ENCODE measurements around the gene TLE6.

Gene TLE6

GRCh38 chr19:3038214-3038613, 60.9 kb downstream of the TLE6 start:
- peaks cover 14% of the 10 kb centered on the region for H3K27me3 ChIP-seq (ENCODE audit: control insufficient read depth, low read length)
- peaks cover 29% of the 10 kb centered on the region for H3K4me1 ChIP-seq (ENCODE audit: control insufficient read depth, low read length)
- peaks cover 13% of the 10 kb centered on the region; the same call in 1 of the 2 replicates for H3F3A ChIP-seq (ENCODE audit: control insufficient read depth, insufficient read depth)
- no peaks in the 10 kb centered on the region for H4K20me1 ChIP-seq (ENCODE audit: control insufficient read depth, insufficient read depth, low read depth, low read length)
- no peaks in the 10 kb centered on the region for H3K36me3 ChIP-seq (ENCODE audit: control insufficient read depth, low read length)
- no peaks in the 10 kb centered on the region for H3K9me3 ChIP-seq (ENCODE audit: control insufficient read depth, insufficient read depth, low read length)
- H3K4me3 ChIP-seq (ENCODE audit: low read length), result no peak overlapping the region
- no peak overlapping the region for H3K27ac ChIP-seq (ENCODE audit: low read depth, low read length)
- TF ChIP-seq EZH2phosphoT487 (IDR thresholded peaks at IDR 0.05; ENCODE audit: borderline replicate concordance, low read length) (no peak), CTCF (IDR thresholded peaks at IDR 0.05; ENCODE audit: low read depth, low read length, poor library complexity, severe bottlenecking) (no peak)
- no peaks in the 10 kb centered on the region for H3K9me2 ChIP-seq (replicated peaks; ENCODE audit: control insufficient read depth, low read length)
- H3K79me2 ChIP-seq (ENCODE audit: control insufficient read depth, low read length), result no peaks in the 10 kb centered on the region
- H3K4me2 ChIP-seq (ENCODE audit: low read length), result no peak overlapping the region

- peaks cover 29% of the 10 kb centered on the region for H3K4me1 ChIP-seq (ENCODE audit: control insufficient read depth, low read length)
- H3K27me3 ChIP-seq (ENCODE audit: control insufficient read depth, low read length), result peaks cover 9% of the 10 kb centered on the region
- no peak overlapping the region for H3K4me2 ChIP-seq (ENCODE audit: low read length)
These were observed 61.8 kb downstream of the TLE6 start for GRCh38 chr19:3039125-3039524.

GRCh38 chr19:3039641-3040077, 62.3 kb downstream of the TLE6 start:
- no peaks in the 10 kb centered on the region for H3K79me2 ChIP-seq (ENCODE audit: control insufficient read depth, low read length)
- no peak overlapping the region for H3K4me2 ChIP-seq (ENCODE audit: low read length)
- no peak for TF ChIP-seq CTCF (IDR thresholded peaks at IDR 0.05; ENCODE audit: low read depth, low read length, poor library complexity, severe bottlenecking)
- no peak for TF ChIP-seq EZH2phosphoT487 (IDR thresholded peaks at IDR 0.05; ENCODE audit: borderline replicate concordance, low read length)
- no peak overlapping the region for H3K27ac ChIP-seq (ENCODE audit: low read depth, low read length)
- no peaks in the 10 kb centered on the region for H4K20me1 ChIP-seq (ENCODE audit: control insufficient read depth, insufficient read depth, low read depth, low read length)
- no peaks in the 10 kb centered on the region for H3K9me2 ChIP-seq (replicated peaks; ENCODE audit: control insufficient read depth, low read length)
- no peaks in the 10 kb centered on the region for H3K36me3 ChIP-seq (ENCODE audit: control insufficient read depth, low read length)
- peaks cover 4% of the 10 kb centered on the region for H3K27me3 ChIP-seq (ENCODE audit: control insufficient read depth, low read length)
- H3K4me1 ChIP-seq (ENCODE audit: control insufficient read depth, low read length), result peaks cover 27% of the 10 kb centered on the region
- H3K9me3 ChIP-seq (ENCODE audit: control insufficient read depth, insufficient read depth, low read length), result no peaks in the 10 kb centered on the region
- H3K4me3 ChIP-seq (ENCODE audit: low read length), result no peak overlapping the region
- peaks cover 13% of the 10 kb centered on the region; the same call in 1 of the 2 replicates for H3F3A ChIP-seq (ENCODE audit: control insufficient read depth, insufficient read depth)

More at GRCh38 chr19:3039125-3039524, 61.8 kb downstream of the TLE6 start:
- H3K27ac ChIP-seq (ENCODE audit: low read depth, low read length), result no peak overlapping the region
- H3K79me2 ChIP-seq (ENCODE audit: control insufficient read depth, low read length), result no peaks in the 10 kb centered on the region
- no peaks in the 10 kb centered on the region for H3K9me3 ChIP-seq (ENCODE audit: control insufficient read depth, insufficient read depth, low read length)
- no peak for TF ChIP-seq EZH2phosphoT487 (IDR thresholded peaks at IDR 0.05; ENCODE audit: borderline replicate concordance, low read length)
- no peak for TF ChIP-seq CTCF (IDR thresholded peaks at IDR 0.05; ENCODE audit: low read depth, low read length, poor library complexity, severe bottlenecking)
- no peak overlapping the region for H3K4me3 ChIP-seq (ENCODE audit: low read length)
- H4K20me1 ChIP-seq (ENCODE audit: control insufficient read depth, insufficient read depth, low read depth, low read length), result no peaks in the 10 kb centered on the region
- no peaks in the 10 kb centered on the region for H3K9me2 ChIP-seq (replicated peaks; ENCODE audit: control insufficient read depth, low read length)
- peaks cover 13% of the 10 kb centered on the region; the same call in 1 of the 2 replicates for H3F3A ChIP-seq (ENCODE audit: control insufficient read depth, insufficient read depth)
- no peaks in the 10 kb centered on the region for H3K36me3 ChIP-seq (ENCODE audit: control insufficient read depth, low read length)
